ENCODE results near the gene SARDH. TPM values are rescaled to one million over a fixed set of nuclear protein-coding genes. Genes with fewer than 3 reads are reported as not detected.
A peak's percentile ranks its signal among the peaks of the same experiment; 100 is the strongest.

Gene SARDH
- total and polyA plus RNA-seq, 2 experiments from 2014 or later = 6.0 to 16.9 TPM

- Histone ChIP-seq H3K27ac (no peak overlapping the region), H3K27me3 (no peaks in the 10 kb centered on the region), H3K36me3 (no peaks in the 10 kb centered on the region), H3K9me3 (ENCODE audit: low read depth) (no peaks in the 10 kb centered on the region), H3K4me1 (ENCODE audit: low read depth) (peaks cover 16% of the 10 kb centered on the region), H3K4me3 (no peak overlapping the region)
- DNase-seq (ENCODE audit: low read depth in 1 of 2, low spot score in 1 of 2) = no peak
- no peak for TF ChIP-seq CTCF (IDR thresholded peaks at IDR 0.05; ENCODE audit: low read depth, low read length)
Measured at GRCh38 chr9:133739408-133740280, 1.5 kb upstream of the SARDH start.

GRCh38 chr9:133738640-133739225 lies 581 bp upstream of the SARDH start:
- H3K4me3 ChIP-seq = no peak overlapping the region
- H3K27me3 ChIP-seq = no peaks in the 10 kb centered on the region
- H3K36me3 ChIP-seq = no peaks in the 10 kb centered on the region
- no peaks in the 10 kb centered on the region for H3K9me3 ChIP-seq (ENCODE audit: low read depth)
- TF ChIP-seq CTCF (IDR thresholded peaks at IDR 0.05; ENCODE audit: low read depth, low read length) = no peak
- peak overlapping the region; percentile 38 for H3K27ac ChIP-seq
- DNase-seq (ENCODE audit: low read depth in 1 of 2, low spot score in 1 of 2) = no peak
- peaks cover 16% of the 10 kb centered on the region for H3K4me1 ChIP-seq (ENCODE audit: low read depth)

GRCh38 chr9:133737071-133737773 lies 930 bp downstream of the SARDH start:
- Histone ChIP-seq H3K4me3 (no peak overlapping the region), H3K4me1 (ENCODE audit: low read depth) (peaks cover 16% of the 10 kb centered on the region), H3K27me3 (no peaks in the 10 kb centered on the region), H3K36me3 (no peaks in the 10 kb centered on the region), H3K27ac (peak overlapping the region; percentile 38), H3K9me3 (ENCODE audit: low read depth) (no peaks in the 10 kb centered on the region)
- no peak for DNase-seq (ENCODE audit: low read depth in 1 of 2, low spot score in 1 of 2)
- TF ChIP-seq CTCF (IDR thresholded peaks at IDR 0.05; ENCODE audit: low read depth, low read length) = no peak

GRCh38 chr9:133735931-133736330 lies 2.2 kb downstream of the SARDH start:
- Histone ChIP-seq H3K27ac (no peak overlapping the region), H3K4me3 (no peak overlapping the region), H3K9me3 (ENCODE audit: low read depth) (no peaks in the 10 kb centered on the region), H3K36me3 (no peaks in the 10 kb centered on the region), H3K4me1 (ENCODE audit: low read depth) (peaks cover 16% of the 10 kb centered on the region), H3K27me3 (no peaks in the 10 kb centered on the region)
- no peak for TF ChIP-seq CTCF (IDR thresholded peaks at IDR 0.05; ENCODE audit: low read depth, low read length)
- no peak for DNase-seq (ENCODE audit: low read depth in 1 of 2, low spot score in 1 of 2)

GRCh38 chr9:133735415-133735775 lies 2.8 kb downstream of the SARDH start:
- Histone ChIP-seq H3K4me3 (no peak overlapping the region), H3K27me3 (no peaks in the 10 kb centered on the region), H3K27ac (no peak overlapping the region), H3K36me3 (no peaks in the 10 kb centered on the region), H3K9me3 (ENCODE audit: low read depth) (no peaks in the 10 kb centered on the region), H3K4me1 (ENCODE audit: low read depth) (peaks cover 16% of the 10 kb centered on the region)
- DNase-seq (ENCODE audit: low read depth in 1 of 2, low spot score in 1 of 2) = no peak
- no peak for TF ChIP-seq CTCF (IDR thresholded peaks at IDR 0.05; ENCODE audit: low read depth, low read length)
